Fibroblast of skin of right biceps (primary cell): ENCODE data around the gene MEF2B.

Experiments
- DNase-seq: peaks from one replicate; pipeline ENCODE4 v3.0.0-alpha.2; 2013

Gene MEF2B

DNA sequence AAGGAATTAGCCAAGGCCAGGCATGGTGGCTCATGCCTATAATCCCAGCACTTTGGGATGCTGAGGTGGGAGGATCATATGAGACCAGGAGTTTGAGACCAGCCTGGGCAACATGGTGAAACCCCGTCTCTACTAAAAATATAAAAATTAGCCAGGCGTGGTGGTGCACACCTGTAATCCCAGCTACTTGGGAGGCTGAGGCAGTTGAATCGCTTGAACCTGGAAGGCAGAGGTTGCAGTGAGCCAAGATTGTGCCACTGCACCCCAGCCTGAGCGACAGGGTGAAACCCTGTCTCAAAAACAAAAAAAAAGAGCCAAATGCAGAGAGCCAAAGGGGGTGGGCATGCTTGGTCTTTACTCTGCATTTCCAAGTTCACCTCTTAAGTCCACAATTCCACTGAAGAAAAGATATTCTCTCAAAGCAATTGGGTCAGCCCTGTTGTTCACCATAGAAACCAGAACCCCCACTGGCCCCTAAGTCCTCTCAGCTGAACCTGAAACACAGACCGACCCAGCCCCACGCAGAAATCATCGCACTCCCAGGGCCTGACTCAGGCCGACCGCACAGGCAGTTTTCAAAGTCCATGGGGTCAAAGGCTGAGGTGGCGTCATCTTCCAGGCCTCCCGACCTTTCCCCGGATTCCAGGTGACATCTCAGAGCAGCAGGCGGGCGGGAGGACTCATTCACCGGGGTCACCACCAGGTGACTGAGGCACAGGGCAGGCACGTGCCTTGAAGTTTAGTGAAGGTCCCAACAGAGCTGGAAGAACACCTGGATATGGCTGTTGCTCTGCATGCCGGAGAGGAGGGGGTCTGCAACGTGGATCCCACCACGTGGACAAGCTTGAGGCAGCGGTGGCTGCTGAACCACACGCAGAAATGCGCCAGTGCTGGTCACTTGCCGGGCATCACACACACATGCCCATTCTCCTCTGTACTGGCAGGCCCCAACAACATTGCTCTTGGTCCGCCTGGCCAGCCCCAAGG lies 73.1 kb downstream of the MEF2B start:
- no peak for DNase-seq

DNA sequence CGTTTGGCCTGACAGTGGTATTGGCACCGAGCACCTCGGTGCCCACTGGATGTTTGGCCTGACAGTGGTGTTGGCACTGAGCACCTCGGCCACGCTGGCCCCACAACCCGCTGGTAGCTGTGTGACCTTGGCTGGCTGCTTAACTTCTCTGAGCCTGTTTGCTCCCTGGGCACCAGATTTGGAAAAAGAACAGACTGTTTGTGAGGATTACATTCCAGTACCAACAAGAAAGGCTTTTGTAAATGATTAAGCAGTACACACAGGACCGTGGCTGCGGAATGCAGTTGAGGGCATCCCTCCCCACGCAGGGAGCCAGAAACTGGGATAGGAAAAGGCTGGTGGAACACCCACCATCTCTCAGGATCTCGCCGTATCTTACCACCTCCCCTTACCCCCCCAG lies 74.4 kb downstream of the MEF2B start:
- no peak for DNase-seq
